ENCODE results near the gene HDAC9. TPM values are rescaled to one million over a fixed set of nuclear protein-coding genes. Genes with fewer than 3 reads are reported as not detected.

Gene HDAC9
- total RNA-seq, 4 donors from 2014 or later: 54.8 to 96.2 (median 87.2) TPM

DNA sequence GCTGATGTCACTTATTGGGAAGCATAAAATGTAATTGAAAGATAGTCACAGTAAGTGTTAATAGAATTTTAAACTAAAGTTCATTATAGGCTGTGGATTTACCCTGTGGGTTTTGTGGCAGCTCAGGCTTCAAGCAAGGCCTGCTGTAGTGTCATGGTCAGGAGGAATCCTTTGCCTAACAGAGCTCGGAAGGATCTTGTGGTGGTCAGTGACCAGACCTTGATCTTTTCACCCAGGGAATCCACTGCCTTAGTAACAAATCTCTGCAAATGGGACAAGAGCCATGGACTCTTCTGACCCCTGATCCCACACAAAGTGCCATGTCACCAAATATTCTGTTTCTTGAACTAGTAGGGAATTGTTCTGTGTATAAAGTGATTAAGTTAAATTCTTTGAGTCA is 20.6 kb upstream of the HDAC9 start:
- Histone ChIP-seq H3K9me3 (no peaks in the 10 kb centered on the region), H3K4me1 (peaks cover 0 to 3% of the 10 kb centered on the region in 2 donors), H3K27ac (peak overlapping the region in 1 of 2 donors; percentile 30), H3K36me3 (no peaks in the 10 kb centered on the region), H3K27me3 (no peaks in the 10 kb centered on the region), H3K4me3 (no peak overlapping the region)
- DNase-seq: no peak
- no peak for TF ChIP-seq POLR2A (IDR thresholded peaks at IDR 0.05)
- TF ChIP-seq, protein P1, sequence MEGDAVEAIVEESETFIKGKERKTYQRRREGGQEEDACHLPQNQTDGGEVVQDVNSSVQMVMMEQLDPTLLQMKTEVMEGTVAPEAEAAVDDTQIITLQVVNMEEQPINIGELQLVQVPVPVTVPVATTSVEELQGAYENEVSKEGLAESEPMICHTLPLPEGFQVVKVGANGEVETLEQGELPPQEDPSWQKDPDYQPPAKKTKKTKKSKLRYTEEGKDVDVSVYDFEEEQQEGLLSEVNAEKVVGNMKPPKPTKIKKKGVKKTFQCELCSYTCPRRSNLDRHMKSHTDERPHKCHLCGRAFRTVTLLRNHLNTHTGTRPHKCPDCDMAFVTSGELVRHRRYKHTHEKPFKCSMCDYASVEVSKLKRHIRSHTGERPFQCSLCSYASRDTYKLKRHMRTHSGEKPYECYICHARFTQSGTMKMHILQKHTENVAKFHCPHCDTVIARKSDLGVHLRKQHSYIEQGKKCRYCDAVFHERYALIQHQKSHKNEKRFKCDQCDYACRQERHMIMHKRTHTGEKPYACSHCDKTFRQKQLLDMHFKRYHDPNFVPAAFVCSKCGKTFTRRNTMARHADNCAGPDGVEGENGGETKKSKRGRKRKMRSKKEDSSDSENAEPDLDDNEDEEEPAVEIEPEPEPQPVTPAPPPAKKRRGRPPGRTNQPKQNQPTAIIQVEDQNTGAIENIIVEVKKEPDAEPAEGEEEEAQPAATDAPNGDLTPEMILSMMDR (IDR thresholded peaks at IDR 0.05): no peak
- intact Hi-C loops (cut with DNase I; ENCODE audit: low total_unique reads): no loop called here

DNA sequence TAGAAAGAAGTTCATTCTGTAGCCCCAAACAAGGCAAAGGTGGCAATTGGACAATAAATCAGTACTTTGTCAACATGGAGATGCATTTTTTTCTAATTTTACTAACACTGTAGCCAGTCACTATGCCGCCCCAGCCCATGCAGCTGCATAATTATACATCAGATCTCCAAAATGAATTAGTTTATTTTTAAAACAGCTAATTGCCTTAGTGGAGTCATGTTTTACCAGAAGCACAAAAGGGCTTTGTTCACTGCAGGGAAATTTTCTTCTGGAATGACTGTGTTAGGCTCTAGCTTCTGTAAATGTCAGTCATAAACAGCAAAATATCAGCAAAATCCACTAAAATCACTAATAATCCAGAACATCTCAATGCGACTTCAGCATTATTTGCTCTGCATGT is 20.1 kb upstream of the HDAC9 start:
- no peak for DNase-seq
- Histone ChIP-seq H3K27ac (no peak overlapping the region), H3K4me1 (peaks cover 3 to 5% of the 10 kb centered on the region in 2 donors), H3K36me3 (no peaks in the 10 kb centered on the region), H3K27me3 (no peaks in the 10 kb centered on the region), H3K9me3 (no peaks in the 10 kb centered on the region), H3K4me3 (no peak overlapping the region)
- TF ChIP-seq, protein P1 (IDR thresholded peaks at IDR 0.05): no peak
- intact Hi-C loops (cut with DNase I; ENCODE audit: low total_unique reads): no loop called here

DNA sequence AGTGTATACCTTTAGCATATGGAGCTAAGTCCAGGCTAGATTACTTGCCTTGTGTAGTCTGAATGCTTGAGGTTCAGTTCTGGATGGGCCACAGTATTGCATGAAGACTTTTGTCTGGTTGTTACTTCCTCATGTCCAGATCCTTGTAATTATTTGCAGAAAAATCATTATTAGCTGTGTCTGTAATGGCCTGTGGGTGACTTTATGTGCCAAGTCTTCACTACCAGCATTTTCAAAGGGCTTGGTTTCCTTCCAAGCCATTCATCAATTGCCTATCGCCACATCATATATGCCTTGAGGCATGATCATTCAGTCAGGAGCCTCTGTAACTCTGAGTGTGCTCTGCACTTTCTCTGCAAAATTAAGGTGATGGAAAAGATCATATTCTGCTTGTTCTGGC is 13.8 kb upstream of the HDAC9 start:
- peaks cover 0 to 5% of the 10 kb centered on the region in 2 donors for H3K4me1 ChIP-seq
- H3K27ac ChIP-seq: no peak overlapping the region
- no peak for TF ChIP-seq POLR2A (IDR thresholded peaks at IDR 0.05)
- no peaks in the 10 kb centered on the region for H3K9me3 ChIP-seq
- H3K36me3 ChIP-seq: no peaks in the 10 kb centered on the region
- DNase-seq: no peak
- no peak overlapping the region for H3K4me3 ChIP-seq
- H3K27me3 ChIP-seq: no peaks in the 10 kb centered on the region
- intact Hi-C loops (cut with DNase I; ENCODE audit: low total_unique reads): no loop called here

DNA sequence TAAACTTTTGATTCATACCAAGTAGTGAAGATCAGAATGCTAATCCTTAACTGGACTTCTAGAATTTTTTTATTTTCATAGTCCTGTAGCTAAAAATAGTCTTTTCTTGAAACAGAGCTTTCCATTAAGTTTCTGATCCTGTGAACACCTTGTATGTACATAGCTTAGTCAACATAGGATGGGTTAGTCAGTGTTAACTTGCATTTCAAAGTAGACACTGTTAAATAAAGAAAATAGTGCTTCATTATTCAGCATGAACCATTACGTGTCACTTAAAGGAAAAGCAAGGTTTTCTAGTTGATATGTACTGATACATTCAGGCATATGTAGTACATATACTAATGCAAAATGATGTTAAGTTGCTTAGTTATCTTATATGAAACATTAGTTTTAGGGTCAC is 7.5 kb upstream of the HDAC9 start:
- no peak overlapping the region for H3K4me3 ChIP-seq
- DNase-seq: no peak
- no peaks in the 10 kb centered on the region for H3K27me3 ChIP-seq
- no peaks in the 10 kb centered on the region for H3K9me3 ChIP-seq
- TF ChIP-seq, protein P1 (IDR thresholded peaks at IDR 0.05): no peak
- TF ChIP-seq POLR2A (IDR thresholded peaks at IDR 0.05): no peak
- intact Hi-C loops (cut with DNase I; ENCODE audit: low total_unique reads): no loop called here
- no peaks in the 10 kb centered on the region for H3K36me3 ChIP-seq
- no peaks in the 10 kb centered on the region for H3K4me1 ChIP-seq
- H3K27ac ChIP-seq: no peak overlapping the region

DNA sequence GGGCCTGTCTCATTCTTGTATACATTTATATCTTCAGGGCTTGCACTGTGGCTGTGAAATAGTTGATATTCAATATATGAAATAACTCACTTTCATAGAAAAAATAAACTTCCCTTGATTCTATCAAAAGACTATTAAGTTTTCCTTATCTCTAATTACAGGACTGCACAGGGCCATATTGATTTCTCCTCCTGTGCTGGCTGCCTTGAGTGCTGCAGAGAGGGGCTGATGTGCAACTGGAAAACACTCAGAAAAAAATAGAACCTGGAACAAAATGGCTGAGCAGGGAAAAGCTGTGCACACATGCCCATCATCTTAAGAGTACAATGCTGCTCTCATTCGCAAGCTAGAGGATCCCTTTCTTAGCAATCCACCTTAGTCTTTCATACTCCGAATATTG is 5.9 kb upstream of the HDAC9 start:
- DNase-seq: no peak
- Histone ChIP-seq H3K36me3 (no peaks in the 10 kb centered on the region), H3K4me3 (no peak overlapping the region), H3K27me3 (no peaks in the 10 kb centered on the region), H3K4me1 (no peaks in the 10 kb centered on the region), H3K9me3 (no peaks in the 10 kb centered on the region), H3K27ac (no peak overlapping the region)
- intact Hi-C loops (cut with DNase I; ENCODE audit: low total_unique reads): no loop called here
- TF ChIP-seq, protein P1 (IDR thresholded peaks at IDR 0.05): no peak
- TF ChIP-seq POLR2A (IDR thresholded peaks at IDR 0.05): no peak

DNA sequence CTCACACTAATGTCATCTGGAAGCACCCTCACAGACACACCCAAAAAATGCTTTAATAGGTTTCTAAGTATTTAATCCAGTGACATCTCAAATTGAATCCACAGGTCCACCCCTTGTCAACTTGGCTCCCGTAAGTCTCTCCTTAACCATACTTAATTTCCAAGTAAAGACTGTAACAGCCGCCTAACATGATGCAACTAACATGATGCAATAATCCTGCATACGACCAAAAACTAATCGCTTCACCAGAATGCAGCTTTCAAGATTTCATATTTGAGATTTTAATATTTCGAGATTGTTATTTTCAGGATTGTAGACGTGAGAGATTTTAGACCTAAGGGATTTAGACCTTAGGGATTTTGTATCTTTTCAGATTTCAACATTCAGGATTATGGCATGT is 3.7 kb upstream of the HDAC9 start:
- Histone ChIP-seq H3K27ac (no peak overlapping the region), H3K9me3 (no peaks in the 10 kb centered on the region), H3K4me3 (no peak overlapping the region), H3K27me3 (no peaks in the 10 kb centered on the region), H3K36me3 (no peaks in the 10 kb centered on the region), H3K4me1 (no peaks in the 10 kb centered on the region)
- intact Hi-C loops (cut with DNase I; ENCODE audit: low total_unique reads): no loop called here
- TF ChIP-seq, protein P1 (IDR thresholded peaks at IDR 0.05): no peak
- no peak for TF ChIP-seq POLR2A (IDR thresholded peaks at IDR 0.05)
- DNase-seq: no peak
